Measurements from ENCODE around the gene CXCR6.
A peak's percentile ranks its signal among the peaks of the same experiment; 100 is the strongest.

The CXCR6 gene

DNA sequence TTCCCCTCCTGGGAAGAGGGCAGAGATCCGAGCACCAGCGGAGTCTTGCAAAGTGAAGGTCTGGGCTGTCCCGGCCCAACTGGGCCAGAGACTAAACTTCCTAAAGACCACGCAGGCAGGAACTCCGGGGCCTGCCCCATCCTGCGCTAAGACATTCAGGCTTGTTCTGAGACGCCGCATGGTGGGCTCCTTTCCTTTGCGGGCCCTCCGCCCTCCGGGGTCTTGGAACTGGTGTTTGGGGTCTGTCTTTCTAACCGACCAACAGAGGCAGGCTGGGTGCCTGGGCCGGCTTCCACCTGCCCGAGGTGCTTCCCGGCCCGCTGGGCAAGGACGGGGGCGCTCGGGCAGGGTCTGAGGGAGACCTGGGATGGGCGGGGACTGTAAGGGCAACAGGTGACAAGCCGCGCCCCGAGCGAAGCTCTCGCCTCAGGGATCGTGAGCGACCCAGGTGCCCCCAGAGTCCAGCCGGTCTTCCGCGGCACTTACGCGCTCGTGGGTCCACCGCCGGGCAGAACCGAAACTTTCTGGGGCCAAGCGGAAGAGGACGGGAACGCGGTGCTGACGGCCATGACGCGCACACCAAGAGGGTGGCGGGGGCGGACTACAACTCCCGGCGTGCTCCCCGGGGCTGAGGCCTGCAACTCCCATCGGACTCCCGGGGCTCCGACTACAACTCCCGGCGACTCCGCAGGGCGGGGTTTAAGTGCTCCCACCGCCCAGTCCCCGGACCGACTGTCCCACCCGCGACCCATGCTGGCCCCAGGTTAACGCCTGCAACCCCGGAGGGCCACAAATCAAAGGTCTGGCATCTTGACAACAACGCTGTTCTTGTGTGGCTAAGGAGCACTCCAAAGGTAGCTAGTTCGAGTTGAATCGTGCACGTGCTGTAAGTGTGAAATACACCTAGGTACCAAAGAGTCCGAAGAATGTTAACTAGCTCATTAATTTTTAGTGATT lies 52.2 kb downstream of the CXCR6 start, which contains the start of gene FYCO1:
Gene FYCO1 (minus strand): TSS at position 589 of the 957 bp plus-strand sequence. CDS start 10,914 bp downstream, outside the sequence.
- H3K27ac ChIP-seq (ENCODE audit: extremely low read depth, low read depth, low read length): peak within 1 kb of the TSS; percentile 54; the same call in 1 of the 2 replicates
- no peaks in the 10 kb centered on the region for H3K4me1 ChIP-seq (ENCODE audit: control insufficient read depth, insufficient read depth, low read length)
- peak within 1 kb of the TSS; percentile 89 for H3K4me3 ChIP-seq (ENCODE audit: low read depth, low read length)
- ChIA-PET POLR2A (interaction anchor here (0.6 kb wide), 1 partner anchor 480 kb away, joined by 3 read pairs; no protein-coding TSS in a partner anchor), CTCF (no interaction called here)
- no peaks in the 10 kb centered on the region for H3K9me3 ChIP-seq (ENCODE audit: control insufficient read depth, insufficient read depth, low read depth, low read length)
- H3K36me3 ChIP-seq (ENCODE audit: control insufficient read depth in 2 of 2, insufficient read depth in 1 of 2, low read length in 2 of 2): peaks cover 0 to 4% of the 10 kb centered on the region in 2 experiments; a peak in 1 of 3 replicates
- TF ChIP-seq WT1 (tag by site-specific recombination; IDR thresholded peaks at IDR 0.05): peak; percentile 66
- TF ChIP-seq ZNF521 (tag by site-specific recombination; IDR thresholded peaks at IDR 0.05): no peak
- no peak for TF ChIP-seq ZNF121 (tag by site-specific recombination; IDR thresholded peaks at IDR 0.05)
- peak; percentile 98 for TF ChIP-seq ZNF76 (tag by site-specific recombination; IDR thresholded peaks at IDR 0.05; ENCODE audit: borderline replicate concordance, low read depth)
- 0 out of 2 replicates have a peak, but pooled peaks have one; percentile 27 for TF ChIP-seq ZBTB8A (tag by site-specific recombination; IDR thresholded peaks at IDR 0.05)
- TF ChIP-seq, protein P1, sequence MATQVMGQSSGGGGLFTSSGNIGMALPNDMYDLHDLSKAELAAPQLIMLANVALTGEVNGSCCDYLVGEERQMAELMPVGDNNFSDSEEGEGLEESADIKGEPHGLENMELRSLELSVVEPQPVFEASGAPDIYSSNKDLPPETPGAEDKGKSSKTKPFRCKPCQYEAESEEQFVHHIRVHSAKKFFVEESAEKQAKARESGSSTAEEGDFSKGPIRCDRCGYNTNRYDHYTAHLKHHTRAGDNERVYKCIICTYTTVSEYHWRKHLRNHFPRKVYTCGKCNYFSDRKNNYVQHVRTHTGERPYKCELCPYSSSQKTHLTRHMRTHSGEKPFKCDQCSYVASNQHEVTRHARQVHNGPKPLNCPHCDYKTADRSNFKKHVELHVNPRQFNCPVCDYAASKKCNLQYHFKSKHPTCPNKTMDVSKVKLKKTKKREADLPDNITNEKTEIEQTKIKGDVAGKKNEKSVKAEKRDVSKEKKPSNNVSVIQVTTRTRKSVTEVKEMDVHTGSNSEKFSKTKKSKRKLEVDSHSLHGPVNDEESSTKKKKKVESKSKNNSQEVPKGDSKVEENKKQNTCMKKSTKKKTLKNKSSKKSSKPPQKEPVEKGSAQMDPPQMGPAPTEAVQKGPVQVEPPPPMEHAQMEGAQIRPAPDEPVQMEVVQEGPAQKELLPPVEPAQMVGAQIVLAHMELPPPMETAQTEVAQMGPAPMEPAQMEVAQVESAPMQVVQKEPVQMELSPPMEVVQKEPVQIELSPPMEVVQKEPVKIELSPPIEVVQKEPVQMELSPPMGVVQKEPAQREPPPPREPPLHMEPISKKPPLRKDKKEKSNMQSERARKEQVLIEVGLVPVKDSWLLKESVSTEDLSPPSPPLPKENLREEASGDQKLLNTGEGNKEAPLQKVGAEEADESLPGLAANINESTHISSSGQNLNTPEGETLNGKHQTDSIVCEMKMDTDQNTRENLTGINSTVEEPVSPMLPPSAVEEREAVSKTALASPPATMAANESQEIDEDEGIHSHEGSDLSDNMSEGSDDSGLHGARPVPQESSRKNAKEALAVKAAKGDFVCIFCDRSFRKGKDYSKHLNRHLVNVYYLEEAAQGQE (tag by site-specific recombination; IDR thresholded peaks at IDR 0.05): 0 out of 2 replicates have a peak, but pooled peaks have one; percentile 14
- TF ChIP-seq, protein P2, sequence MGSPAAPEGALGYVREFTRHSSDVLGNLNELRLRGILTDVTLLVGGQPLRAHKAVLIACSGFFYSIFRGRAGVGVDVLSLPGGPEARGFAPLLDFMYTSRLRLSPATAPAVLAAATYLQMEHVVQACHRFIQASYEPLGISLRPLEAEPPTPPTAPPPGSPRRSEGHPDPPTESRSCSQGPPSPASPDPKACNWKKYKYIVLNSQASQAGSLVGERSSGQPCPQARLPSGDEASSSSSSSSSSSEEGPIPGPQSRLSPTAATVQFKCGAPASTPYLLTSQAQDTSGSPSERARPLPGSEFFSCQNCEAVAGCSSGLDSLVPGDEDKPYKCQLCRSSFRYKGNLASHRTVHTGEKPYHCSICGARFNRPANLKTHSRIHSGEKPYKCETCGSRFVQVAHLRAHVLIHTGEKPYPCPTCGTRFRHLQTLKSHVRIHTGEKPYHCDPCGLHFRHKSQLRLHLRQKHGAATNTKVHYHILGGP (tag by site-specific recombination; IDR thresholded peaks at IDR 0.05): no peak
- no peak for TF ChIP-seq ZNF23 (tag by site-specific recombination; IDR thresholded peaks at IDR 0.05; ENCODE audit: borderline replicate concordance)
- TF ChIP-seq ZSCAN4 (tag by site-specific recombination; IDR thresholded peaks at IDR 0.05): 0 out of 2 replicates have a peak, but pooled peaks have one; percentile 16
- TF ChIP-seq, protein P3, sequence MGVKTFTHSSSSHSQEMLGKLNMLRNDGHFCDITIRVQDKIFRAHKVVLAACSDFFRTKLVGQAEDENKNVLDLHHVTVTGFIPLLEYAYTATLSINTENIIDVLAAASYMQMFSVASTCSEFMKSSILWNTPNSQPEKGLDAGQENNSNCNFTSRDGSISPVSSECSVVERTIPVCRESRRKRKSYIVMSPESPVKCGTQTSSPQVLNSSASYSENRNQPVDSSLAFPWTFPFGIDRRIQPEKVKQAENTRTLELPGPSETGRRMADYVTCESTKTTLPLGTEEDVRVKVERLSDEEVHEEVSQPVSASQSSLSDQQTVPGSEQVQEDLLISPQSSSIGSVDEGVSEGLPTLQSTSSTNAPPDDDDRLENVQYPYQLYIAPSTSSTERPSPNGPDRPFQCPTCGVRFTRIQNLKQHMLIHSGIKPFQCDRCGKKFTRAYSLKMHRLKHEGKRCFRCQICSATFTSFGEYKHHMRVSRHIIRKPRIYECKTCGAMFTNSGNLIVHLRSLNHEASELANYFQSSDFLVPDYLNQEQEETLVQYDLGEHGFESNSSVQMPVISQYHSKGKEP (tag by site-specific recombination; IDR thresholded peaks at IDR 0.05): 0 out of 2 replicates have a peak, but pooled peaks have one; percentile 32
- peak; percentile 93 for TF ChIP-seq KLF8 (tag by site-specific recombination; IDR thresholded peaks at IDR 0.05)
- TF ChIP-seq YY1 (tag by site-specific recombination; IDR thresholded peaks at IDR 0.05): peak; percentile 84
- no peak for TF ChIP-seq ZNF670 (tag by site-specific recombination; IDR thresholded peaks at IDR 0.05; ENCODE audit: low read depth)
- TF ChIP-seq, protein P4, sequence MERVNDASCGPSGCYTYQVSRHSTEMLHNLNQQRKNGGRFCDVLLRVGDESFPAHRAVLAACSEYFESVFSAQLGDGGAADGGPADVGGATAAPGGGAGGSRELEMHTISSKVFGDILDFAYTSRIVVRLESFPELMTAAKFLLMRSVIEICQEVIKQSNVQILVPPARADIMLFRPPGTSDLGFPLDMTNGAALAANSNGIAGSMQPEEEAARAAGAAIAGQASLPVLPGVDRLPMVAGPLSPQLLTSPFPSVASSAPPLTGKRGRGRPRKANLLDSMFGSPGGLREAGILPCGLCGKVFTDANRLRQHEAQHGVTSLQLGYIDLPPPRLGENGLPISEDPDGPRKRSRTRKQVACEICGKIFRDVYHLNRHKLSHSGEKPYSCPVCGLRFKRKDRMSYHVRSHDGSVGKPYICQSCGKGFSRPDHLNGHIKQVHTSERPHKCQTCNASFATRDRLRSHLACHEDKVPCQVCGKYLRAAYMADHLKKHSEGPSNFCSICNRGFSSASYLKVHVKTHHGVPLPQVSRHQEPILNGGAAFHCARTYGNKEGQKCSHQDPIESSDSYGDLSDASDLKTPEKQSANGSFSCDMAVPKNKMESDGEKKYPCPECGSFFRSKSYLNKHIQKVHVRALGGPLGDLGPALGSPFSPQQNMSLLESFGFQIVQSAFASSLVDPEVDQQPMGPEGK (tag by site-specific recombination; IDR thresholded peaks at IDR 0.05): peak; percentile 68
- TF ChIP-seq ZNF514 (tag by site-specific recombination; IDR thresholded peaks at IDR 0.05): no peak
- TF ChIP-seq ZNF596 (tag by site-specific recombination; IDR thresholded peaks at IDR 0.05): no peak
- no peak for TF ChIP-seq ZNF830 (tag by site-specific recombination; IDR thresholded peaks at IDR 0.05; ENCODE audit: low read depth)
- peak; percentile 81 for TF ChIP-seq ZXDB (tag by site-specific recombination; IDR thresholded peaks at IDR 0.05)
- TF ChIP-seq, protein P5, sequence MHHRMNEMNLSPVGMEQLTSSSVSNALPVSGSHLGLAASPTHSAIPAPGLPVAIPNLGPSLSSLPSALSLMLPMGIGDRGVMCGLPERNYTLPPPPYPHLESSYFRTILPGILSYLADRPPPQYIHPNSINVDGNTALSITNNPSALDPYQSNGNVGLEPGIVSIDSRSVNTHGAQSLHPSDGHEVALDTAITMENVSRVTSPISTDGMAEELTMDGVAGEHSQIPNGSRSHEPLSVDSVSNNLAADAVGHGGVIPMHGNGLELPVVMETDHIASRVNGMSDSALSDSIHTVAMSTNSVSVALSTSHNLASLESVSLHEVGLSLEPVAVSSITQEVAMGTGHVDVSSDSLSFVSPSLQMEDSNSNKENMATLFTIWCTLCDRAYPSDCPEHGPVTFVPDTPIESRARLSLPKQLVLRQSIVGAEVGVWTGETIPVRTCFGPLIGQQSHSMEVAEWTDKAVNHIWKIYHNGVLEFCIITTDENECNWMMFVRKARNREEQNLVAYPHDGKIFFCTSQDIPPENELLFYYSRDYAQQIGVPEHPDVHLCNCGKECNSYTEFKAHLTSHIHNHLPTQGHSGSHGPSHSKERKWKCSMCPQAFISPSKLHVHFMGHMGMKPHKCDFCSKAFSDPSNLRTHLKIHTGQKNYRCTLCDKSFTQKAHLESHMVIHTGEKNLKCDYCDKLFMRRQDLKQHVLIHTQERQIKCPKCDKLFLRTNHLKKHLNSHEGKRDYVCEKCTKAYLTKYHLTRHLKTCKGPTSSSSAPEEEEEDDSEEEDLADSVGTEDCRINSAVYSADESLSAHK (tag by site-specific recombination; IDR thresholded peaks at IDR 0.05): 0 out of 2 replicates have a peak, but pooled peaks have one; percentile 43
- no peak for TF ChIP-seq ZNF155 (tag by site-specific recombination; IDR thresholded peaks at IDR 0.05)
- TF ChIP-seq SCRT2 (tag by site-specific recombination; IDR thresholded peaks at IDR 0.05): peak; percentile 100
- TF ChIP-seq ZNF146 (tag by site-specific recombination; IDR thresholded peaks at IDR 0.05): no peak
